Measurements from ENCODE around the gene ZBTB21.

Gene ZBTB21

GRCh38 chr21:41956926-41957729 is 53.0 kb downstream of the ZBTB21 start:
- TF ChIP-seq CTCF (IDR thresholded peaks at IDR 0.05; ENCODE audit: borderline replicate concordance, control extremely low read depth, extremely low read depth, insufficient read depth, missing control alignments), result no peak
- peak; percentile 19 for DNase-seq (ENCODE audit: low spot score)
- in situ Hi-C loops (cut with MboI; ENCODE audit: low sequenced_read_pairs, unreplicated experiment), result no loop called here

GRCh38 chr21:41955516-41955915 is 54.6 kb downstream of the ZBTB21 start:
- in situ Hi-C loops (cut with MboI; ENCODE audit: low sequenced_read_pairs, unreplicated experiment), result no loop called here
- no peak for DNase-seq (ENCODE audit: low spot score)
- no peak for TF ChIP-seq CTCF (IDR thresholded peaks at IDR 0.05; ENCODE audit: borderline replicate concordance, control extremely low read depth, extremely low read depth, insufficient read depth, missing control alignments)

GRCh38 chr21:41954654-41955499 is 55.3 kb downstream of the ZBTB21 start:
- no peak for DNase-seq (ENCODE audit: low spot score)

GRCh38 chr21:41953831-41954653 is 56.1 kb downstream of the ZBTB21 start, which contains the start of gene C2CD2:
Gene C2CD2 (minus strand): TSS chr21:41954018. CDS start chr21:41953648, 370 bp downstream.
- in situ Hi-C loops (cut with MboI; ENCODE audit: low sequenced_read_pairs, unreplicated experiment), result no loop called here

More at GRCh38 chr21:41954654-41955499, 55.3 kb downstream of the ZBTB21 start:
- no peak for TF ChIP-seq CTCF (IDR thresholded peaks at IDR 0.05; ENCODE audit: borderline replicate concordance, control extremely low read depth, extremely low read depth, insufficient read depth, missing control alignments)
- in situ Hi-C loops (cut with MboI; ENCODE audit: low sequenced_read_pairs, unreplicated experiment), result no loop called here

GRCh38 chr21:41953249-41953830 is 56.8 kb downstream of the ZBTB21 start:
- TF ChIP-seq CTCF (IDR thresholded peaks at IDR 0.05; ENCODE audit: borderline replicate concordance, control extremely low read depth, extremely low read depth, insufficient read depth, missing control alignments), result no peak
- peak; percentile 69 for DNase-seq (ENCODE audit: low spot score)
- in situ Hi-C loops (cut with MboI; ENCODE audit: low sequenced_read_pairs, unreplicated experiment), result no loop called here

More at GRCh38 chr21:41953831-41954653, 56.1 kb downstream of the ZBTB21 start, which contains the start of gene C2CD2:
- peak; percentile 96 for DNase-seq (ENCODE audit: low spot score)
- TF ChIP-seq CTCF (IDR thresholded peaks at IDR 0.05; ENCODE audit: borderline replicate concordance, control extremely low read depth, extremely low read depth, insufficient read depth, missing control alignments), result no peak
